Liver (tissue), 9 donors: ENCODE measurements around the gene RALGPS2. TPM values are rescaled to one million over a fixed set of nuclear protein-coding genes. Genes with fewer than 3 reads are reported as not detected.

ENCODE experiments used
- DNase-seq: peaks from one replicate; pipeline ENCODE4 v3.0.0-alpha.2; 2017; ENCODE audit warnings: low spot score
- H3K27ac ChIP-seq, 2 donors: one replicate each; pipeline ENCODE4 v1.7.0; 2013; ENCODE audit warnings: inconsistent platforms in 2 of 2, low read length in 2 of 2, control low read depth in 1 of 2, low read depth in 1 of 2, mild to moderate bottlenecking in 1 of 2
- H3K27me3 ChIP-seq, 4 donors: one replicate each; pipeline versions ENCODE4 v1.6.1 to v1.7.0; 2013; ENCODE audit warnings: low read length in 3 of 4, inconsistent platforms in 1 of 4, mild to moderate bottlenecking in 1 of 4, moderate library complexity in 1 of 4; ENCODE audit not compliant: control insufficient read depth in 4 of 4, insufficient read depth in 4 of 4
- H3K36me3 ChIP-seq, 4 donors: one replicate each; pipeline versions ENCODE4 v1.6.1 to v1.7.0; 2013; ENCODE audit warnings: low read length in 3 of 4, mild to moderate bottlenecking in 3 of 4, low read depth in 1 of 4, moderate library complexity in 1 of 4; ENCODE audit not compliant: control insufficient read depth in 4 of 4, insufficient read depth in 3 of 4
- H3K4me1 ChIP-seq, 4 donors: one replicate each; pipeline versions ENCODE4 v1.6.1 to v1.7.0; 2013; ENCODE audit warnings: low read length in 3 of 4, mild to moderate bottlenecking in 3 of 4, moderate library complexity in 1 of 4; ENCODE audit not compliant: control insufficient read depth in 4 of 4, insufficient read depth in 4 of 4
- H3K4me3 ChIP-seq, 3 donors: one replicate each; pipeline versions ENCODE4 v1.6.1 to v1.7.0; 2013; ENCODE audit warnings: low read length in 3 of 3, control low read depth in 1 of 3, low read depth in 1 of 3, mild to moderate bottlenecking in 1 of 3
- H3K9ac ChIP-seq, 2 donors: one replicate each; pipeline ENCODE4 v1.7.0; 2013; ENCODE audit warnings: low read length in 2 of 2, mild to moderate bottlenecking in 2 of 2, moderate library complexity in 2 of 2, control low read depth in 1 of 2, low read depth in 1 of 2
- H3K9me3 ChIP-seq, 4 donors: one replicate each; pipeline versions ENCODE4 v1.6.1 to v1.7.0; 2013; ENCODE audit warnings: low read length in 3 of 4; ENCODE audit not compliant: control insufficient read depth in 4 of 4
- ATF3 ChIP-seq: IDR thresholded peaks from 2 replicates; pipeline ENCODE4 v1.6.1; 2016; ENCODE audit warnings: antibody characterized with exemption
- EGR1 ChIP-seq, 2 donors: IDR thresholded peaks; 2 replicates each; pipeline ENCODE4 v1.6.1; 2016 to 2018; ENCODE audit warnings: antibody characterized with exemption in 2 of 2, low read depth in 2 of 2
- FOXA1 ChIP-seq: IDR thresholded peaks from 2 replicates; pipeline ENCODE4 v1.6.1; 2016; ENCODE audit warnings: antibody characterized with exemption
- FOXA2 ChIP-seq: IDR thresholded peaks from 2 replicates; pipeline ENCODE4 v1.6.1; 2016; ENCODE audit warnings: antibody characterized with exemption
- GABPA ChIP-seq, 2 donors: IDR thresholded peaks in 1 of 2; conservative IDR thresholded peaks in 1 of 2; 2 replicates each; pipeline ENCODE4 v1.6.1; 2016; ENCODE audit warnings: antibody characterized with exemption in 2 of 2, mild to moderate bottlenecking in 1 of 2, moderate library complexity in 1 of 2
- HNF4A ChIP-seq, 2 donors: conservative IDR thresholded peaks; 2 replicates each; pipeline ENCODE4 v1.6.1; 2016; ENCODE audit warnings: antibody characterized with exemption in 2 of 2, mild to moderate bottlenecking in 2 of 2
- HNF4G ChIP-seq: IDR thresholded peaks from 2 replicates; pipeline ENCODE4 v1.6.1; 2016; ENCODE audit warnings: antibody characterized with exemption
- JUND ChIP-seq, 2 donors: IDR thresholded peaks; 2 replicates each; pipeline ENCODE4 v1.6.1; 2016; ENCODE audit warnings: antibody characterized with exemption in 2 of 2
- MAX ChIP-seq: IDR thresholded peaks from 2 replicates; pipeline ENCODE4 v1.6.1; 2016; ENCODE audit warnings: antibody characterized with exemption
- NR2F2 ChIP-seq: IDR thresholded peaks from 2 replicates; pipeline ENCODE4 v1.6.1; 2016; ENCODE audit warnings: antibody characterized with exemption
- RAD21 ChIP-seq, 2 donors: IDR thresholded peaks; 2 replicates each; pipeline ENCODE4 v1.6.1; 2016; ENCODE audit warnings: antibody characterized with exemption in 2 of 2, mild to moderate bottlenecking in 2 of 2
- REST ChIP-seq: IDR thresholded peaks from 2 replicates; pipeline ENCODE4 v1.6.1; 2016; ENCODE audit warnings: antibody characterized with exemption, mild to moderate bottlenecking
- RXRA ChIP-seq, 2 donors: IDR thresholded peaks; 2 replicates each; pipeline ENCODE4 v1.6.1; 2017 to 2018; ENCODE audit warnings: antibody characterized with exemption in 2 of 2, mild to moderate bottlenecking in 1 of 2
- SP1 ChIP-seq: IDR thresholded peaks from 2 replicates; pipeline ENCODE4 v1.6.1; 2018; ENCODE audit warnings: antibody characterized with exemption, mild to moderate bottlenecking
- TAF1 ChIP-seq: conservative IDR thresholded peaks from 2 replicates; pipeline ENCODE4 v1.6.1; 2016; ENCODE audit warnings: antibody characterized with exemption, mild to moderate bottlenecking
- YY1 ChIP-seq: IDR thresholded peaks from 2 replicates; pipeline ENCODE4 v1.6.1; 2016; ENCODE audit warnings: antibody characterized with exemption, mild to moderate bottlenecking
- WGBS: extraction: QIAGEN DNeasy Blood & Tissue Kit; methylation state at CpG from one replicate; pipeline ENCODE4 v1.1.7; 2013; 5-methylcytosine and 5-hydroxymethylcytosine counted together
- polyA plus RNA-seq, 2 donors: library from polyadenylated mRNA; stranded (reverse) in 1 of 2; unstranded in 1 of 2; fragments of 200-250 nt in 1 of 2; fragments of >200 nt in 1 of 2; fragmentation: Nextera tagmentation in 1 of 2; extraction: Ambion mirVana in 1 of 2; gene quantifications; one replicate each; pipeline versions ENCODE4 v1.2.1 to v1.2.3, GENCODE V29; 2013 to 2015
- total RNA-seq, 2 donors: library from RNA; depleted of rRNA; stranded (reverse); fragments of >200 nt; gene quantifications; one replicate each; pipeline ENCODE4 v1.2.3, GENCODE V29; 2014
- TF ChIP-seq, protein P1 (sequence below): fragments of 150-350 bp; IDR thresholded peaks from 2 replicates; pipeline ENCODE4 v1.5.1; 2017; ENCODE audit warnings: improper control_type of control experiment, low read depth, low read length; ENCODE audit not compliant: missing input control
- TF ChIP-seq, protein P2 (sequence below): IDR thresholded peaks from 2 replicates; pipeline ENCODE4 v1.6.1; 2016; ENCODE audit warnings: antibody characterized with exemption
- donor health status: healthy.
- donor health status: healthy.
- donor health status: healthy.
- donor health status: healthy.
- donor health status: healthy.

The RALGPS2 gene
- total and polyA plus RNA-seq, 4 donors = 8.1 to 39.2 (median 16.9) TPM

DNA sequence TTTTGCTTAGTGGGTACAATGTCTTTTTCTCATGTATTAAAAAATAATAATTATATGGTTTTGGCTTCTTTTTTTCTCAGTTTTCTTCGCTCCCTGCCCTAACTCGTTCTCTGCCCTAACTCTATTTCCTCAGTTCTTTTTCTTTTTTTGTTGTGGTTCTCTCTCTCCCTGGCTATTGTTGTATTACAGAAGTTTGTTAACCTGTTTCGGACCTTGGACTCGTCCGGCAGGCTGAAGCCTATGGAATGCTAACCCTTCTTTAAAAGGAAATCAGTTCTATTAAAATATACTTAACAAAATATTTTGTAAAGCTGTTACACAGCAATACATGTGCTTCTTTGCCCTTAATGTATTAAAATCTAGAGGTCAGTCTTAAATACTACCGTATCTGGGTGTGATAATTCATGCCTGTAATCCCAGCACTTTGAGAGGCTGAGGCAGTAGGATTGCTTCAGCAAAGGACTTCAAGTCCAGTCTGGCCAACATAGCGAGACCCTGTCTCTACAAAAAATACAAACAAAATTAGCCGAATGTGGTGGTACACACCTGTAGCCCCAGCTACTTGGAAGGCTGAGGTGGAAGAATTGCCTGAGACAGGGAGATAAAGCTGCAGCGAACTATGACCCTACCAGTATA, 81.7 kb downstream of the RALGPS2 start:
- TF ChIP-seq RAD21 (IDR thresholded peaks at IDR 0.05) (no peak), JUND (IDR thresholded peaks at IDR 0.05) (no peak), HNF4A (conservative IDR thresholded peaks at IDR 0.05) (peak in 1 of 2 donors; percentile 57)
- Histone ChIP-seq H3K27ac (no peak overlapping the region), H3K36me3 (peaks cover 0 to 9% (median 7%) of the 10 kb centered on the region in 4 donors), H3K4me1 (no peaks in the 10 kb centered on the region), H3K27me3 (no peaks in the 10 kb centered on the region), H3K4me3 (no peak overlapping the region), H3K9ac (no peak overlapping the region), H3K9me3 (no peaks in the 10 kb centered on the region)
- DNase-seq = no peak
- WGBS = 93% methylated on average over 9 of the region's 9 CpGs

DNA sequence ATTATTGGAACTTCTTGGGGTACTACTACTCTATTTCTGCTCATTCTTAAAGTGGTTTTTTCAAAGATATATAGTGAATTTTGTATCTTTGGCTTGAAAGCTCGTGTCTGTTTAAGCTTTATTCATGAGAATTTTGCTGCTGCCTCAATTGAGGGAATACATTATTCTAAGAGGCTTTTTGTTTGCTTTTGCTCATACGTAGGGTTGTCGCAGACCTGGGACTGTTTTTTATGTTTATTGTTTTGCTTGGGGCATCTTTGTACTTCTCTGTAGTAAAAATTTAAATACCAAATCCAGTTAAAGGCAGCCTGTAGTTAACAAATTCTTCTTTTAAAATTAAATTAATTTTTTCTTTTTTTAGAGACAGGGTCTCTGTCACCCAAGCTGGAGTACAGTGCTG, 83.5 kb downstream of the RALGPS2 start:
- H3K36me3 ChIP-seq = peaks cover 0 to 9% (median 7%) of the 10 kb centered on the region in 4 donors
- TF ChIP-seq ATF3 = no peak
- TF ChIP-seq FOXA2 = no peak
- no peak for TF ChIP-seq RXRA (IDR thresholded peaks at IDR 0.05)
- no peak for TF ChIP-seq NR2F2
- TF ChIP-seq MAX = no peak
- no peak for TF ChIP-seq REST
- no peak for TF ChIP-seq HNF4A (conservative IDR thresholded peaks at IDR 0.05)
- TF ChIP-seq EGR1 (IDR thresholded peaks at IDR 0.05; ENCODE audit: low read depth in 2 of 2) = no peak
- no peak for TF ChIP-seq FOXA1
- no peak for TF ChIP-seq SP1
- TF ChIP-seq, protein P1, sequence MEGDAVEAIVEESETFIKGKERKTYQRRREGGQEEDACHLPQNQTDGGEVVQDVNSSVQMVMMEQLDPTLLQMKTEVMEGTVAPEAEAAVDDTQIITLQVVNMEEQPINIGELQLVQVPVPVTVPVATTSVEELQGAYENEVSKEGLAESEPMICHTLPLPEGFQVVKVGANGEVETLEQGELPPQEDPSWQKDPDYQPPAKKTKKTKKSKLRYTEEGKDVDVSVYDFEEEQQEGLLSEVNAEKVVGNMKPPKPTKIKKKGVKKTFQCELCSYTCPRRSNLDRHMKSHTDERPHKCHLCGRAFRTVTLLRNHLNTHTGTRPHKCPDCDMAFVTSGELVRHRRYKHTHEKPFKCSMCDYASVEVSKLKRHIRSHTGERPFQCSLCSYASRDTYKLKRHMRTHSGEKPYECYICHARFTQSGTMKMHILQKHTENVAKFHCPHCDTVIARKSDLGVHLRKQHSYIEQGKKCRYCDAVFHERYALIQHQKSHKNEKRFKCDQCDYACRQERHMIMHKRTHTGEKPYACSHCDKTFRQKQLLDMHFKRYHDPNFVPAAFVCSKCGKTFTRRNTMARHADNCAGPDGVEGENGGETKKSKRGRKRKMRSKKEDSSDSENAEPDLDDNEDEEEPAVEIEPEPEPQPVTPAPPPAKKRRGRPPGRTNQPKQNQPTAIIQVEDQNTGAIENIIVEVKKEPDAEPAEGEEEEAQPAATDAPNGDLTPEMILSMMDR = no peak
- no peak for TF ChIP-seq GABPA (IDR thresholded peaks at IDR 0.05 in 1 of 2, conservative IDR thresholded peaks at IDR 0.05 in 1 of 2)
- TF ChIP-seq YY1 = no peak
- no peak for TF ChIP-seq RAD21 (IDR thresholded peaks at IDR 0.05)
- no peak for TF ChIP-seq JUND (IDR thresholded peaks at IDR 0.05)
- TF ChIP-seq TAF1 = no peak
- TF ChIP-seq HNF4G = no peak
- TF ChIP-seq, protein P2, sequence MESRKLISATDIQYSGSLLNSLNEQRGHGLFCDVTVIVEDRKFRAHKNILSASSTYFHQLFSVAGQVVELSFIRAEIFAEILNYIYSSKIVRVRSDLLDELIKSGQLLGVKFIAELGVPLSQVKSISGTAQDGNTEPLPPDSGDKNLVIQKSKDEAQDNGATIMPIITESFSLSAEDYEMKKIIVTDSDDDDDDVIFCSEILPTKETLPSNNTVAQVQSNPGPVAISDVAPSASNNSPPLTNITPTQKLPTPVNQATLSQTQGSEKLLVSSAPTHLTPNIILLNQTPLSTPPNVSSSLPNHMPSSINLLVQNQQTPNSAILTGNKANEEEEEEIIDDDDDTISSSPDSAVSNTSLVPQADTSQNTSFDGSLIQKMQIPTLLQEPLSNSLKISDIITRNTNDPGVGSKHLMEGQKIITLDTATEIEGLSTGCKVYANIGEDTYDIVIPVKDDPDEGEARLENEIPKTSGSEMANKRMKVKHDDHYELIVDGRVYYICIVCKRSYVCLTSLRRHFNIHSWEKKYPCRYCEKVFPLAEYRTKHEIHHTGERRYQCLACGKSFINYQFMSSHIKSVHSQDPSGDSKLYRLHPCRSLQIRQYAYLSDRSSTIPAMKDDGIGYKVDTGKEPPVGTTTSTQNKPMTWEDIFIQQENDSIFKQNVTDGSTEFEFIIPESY = no peak
- no peak overlapping the region for H3K27ac ChIP-seq
- H3K4me3 ChIP-seq = no peak overlapping the region
- no peak for DNase-seq
- H3K4me1 ChIP-seq = no peaks in the 10 kb centered on the region
- no peak overlapping the region for H3K9ac ChIP-seq
- no peaks in the 10 kb centered on the region for H3K9me3 ChIP-seq
- no peaks in the 10 kb centered on the region for H3K27me3 ChIP-seq
- WGBS = 94% methylated on average over 3 of the region's 3 CpGs
